HG03039 (cell line): ENCODE data around the gene MCM3AP.
A peak's percentile ranks its signal among the peaks of the same experiment; 100 is the strongest.
"Not testable (repeated sequence)": the region's sequence is repeated elsewhere in the genome, so short reads cannot be mapped to it uniquely, and the experiment has no call there.

ENCODE experiments used
- ATAC-seq: cut with Tn5 transposase; IDR thresholded peaks from one replicate; pipeline ENCODE4 v1.9.1; 2021; ENCODE audit warnings: mild to moderate bottlenecking, moderate library complexity; ENCODE audit not compliant: unreplicated experiment

Gene MCM3AP

DNA sequence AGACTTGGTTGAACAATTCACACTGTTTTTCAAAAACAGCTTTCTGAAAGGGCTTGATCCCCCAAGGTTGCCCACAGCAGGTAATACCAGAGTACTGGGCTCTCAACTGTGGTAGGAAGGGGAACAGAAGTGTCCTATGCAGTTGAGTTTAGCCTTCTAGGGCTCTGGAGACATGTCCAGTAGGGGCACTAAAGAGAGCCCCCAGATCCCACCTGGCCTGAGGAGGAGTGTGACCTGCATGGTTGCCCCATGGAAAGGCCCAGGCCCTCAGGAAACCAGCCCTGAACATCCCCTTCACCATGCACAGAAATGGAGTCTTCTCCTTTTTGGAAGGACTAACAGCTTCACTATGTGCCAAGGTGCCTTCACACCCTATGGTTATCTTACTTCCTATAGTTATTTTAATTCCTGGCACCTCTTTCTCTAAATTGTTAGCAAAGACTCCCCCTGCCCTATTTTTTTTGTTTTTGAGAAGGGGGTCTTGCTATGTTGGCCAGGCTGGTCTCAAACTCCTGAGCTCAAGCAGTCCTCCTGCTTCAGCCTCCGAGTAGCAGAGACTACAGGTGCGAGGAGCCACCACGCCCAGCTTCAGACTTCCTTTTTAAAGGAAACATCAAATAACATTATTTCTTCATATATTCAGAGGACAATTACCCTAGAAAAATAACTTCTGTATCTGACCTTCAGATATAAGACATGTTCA lies 40.0 kb downstream of the MCM3AP start:
- no peak for ATAC-seq

DNA sequence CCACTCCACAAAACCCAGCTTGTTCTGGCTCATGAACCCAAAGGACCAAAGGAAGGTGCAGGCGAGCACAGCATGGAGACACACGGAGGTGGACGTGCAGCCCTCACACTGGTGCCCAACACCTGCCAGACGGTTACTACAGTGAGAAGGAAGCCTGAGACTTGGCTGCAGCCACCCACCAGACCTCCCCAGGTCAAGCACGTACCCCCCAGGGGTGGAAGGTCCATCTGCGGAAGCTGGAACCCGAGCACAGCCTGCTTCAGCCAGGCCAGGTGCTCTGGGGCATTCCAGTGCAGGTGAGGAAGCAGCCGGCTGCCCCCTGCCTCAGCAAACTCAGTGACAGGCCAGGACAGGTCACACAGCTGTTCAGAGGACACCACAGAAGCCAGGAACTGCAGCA lies 40.8 kb downstream of the MCM3AP start:
- no peak for ATAC-seq

DNA sequence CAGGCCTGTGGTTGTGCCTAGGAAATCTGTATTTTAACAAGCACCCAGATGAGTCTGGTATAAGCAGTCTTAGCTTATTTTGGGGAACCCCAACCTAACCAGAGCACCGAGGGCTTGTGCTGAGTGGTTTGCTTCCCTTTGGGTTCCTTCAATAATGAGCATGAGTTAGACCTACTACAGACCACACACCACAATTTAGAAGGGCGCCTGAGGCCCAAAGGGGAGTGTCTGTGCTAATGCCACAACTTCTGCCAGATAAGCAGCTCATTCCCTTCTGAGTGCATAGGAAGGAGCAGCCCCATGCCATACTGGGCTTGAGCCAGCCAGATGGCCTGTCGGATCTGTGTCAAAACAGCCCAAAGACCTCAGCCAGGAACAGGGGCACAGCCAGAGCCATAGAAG lies 41.5 kb downstream of the MCM3AP start:
- ATAC-seq: no peak

DNA sequence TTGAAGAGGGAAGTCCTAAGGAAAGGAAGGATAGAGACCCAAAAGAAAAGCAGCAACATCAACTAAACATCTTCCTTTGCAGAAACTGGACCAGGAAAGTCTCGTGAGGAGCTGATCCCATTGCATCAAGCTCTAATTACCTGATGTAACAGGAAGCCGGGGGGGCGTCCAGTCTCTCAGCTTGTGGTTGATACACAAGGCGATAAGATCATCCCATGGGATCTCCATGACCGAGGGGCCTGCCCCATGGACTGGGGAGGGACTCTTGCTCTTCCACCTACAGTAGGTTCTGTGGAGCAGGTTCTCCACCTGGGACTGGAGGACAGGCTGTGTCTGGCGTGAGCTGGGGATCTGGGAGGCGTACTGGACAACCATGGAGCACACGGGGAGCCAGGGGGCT lies 42.1 kb downstream of the MCM3AP start:
- ATAC-seq: no peak

DNA sequence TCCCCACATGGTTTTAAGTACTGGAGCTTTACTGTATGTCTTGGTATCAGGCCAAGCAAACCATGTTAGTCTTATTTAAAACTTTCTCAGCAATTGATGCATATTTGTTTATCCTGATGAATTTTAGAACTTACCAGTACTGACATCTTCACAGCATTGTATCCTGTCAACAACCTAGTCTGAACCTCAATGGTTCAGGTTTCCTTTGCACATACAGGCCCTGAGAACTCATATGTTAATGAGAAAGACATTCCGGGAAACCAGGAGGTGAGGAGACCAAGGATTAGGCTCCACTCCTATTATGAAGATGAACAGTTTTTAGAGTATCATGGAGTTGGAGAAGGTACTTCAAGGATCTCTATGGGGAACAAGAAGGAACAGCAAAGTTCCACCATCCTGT lies 43.8 kb downstream of the MCM3AP start:
- not testable (repeated sequence) for ATAC-seq

DNA sequence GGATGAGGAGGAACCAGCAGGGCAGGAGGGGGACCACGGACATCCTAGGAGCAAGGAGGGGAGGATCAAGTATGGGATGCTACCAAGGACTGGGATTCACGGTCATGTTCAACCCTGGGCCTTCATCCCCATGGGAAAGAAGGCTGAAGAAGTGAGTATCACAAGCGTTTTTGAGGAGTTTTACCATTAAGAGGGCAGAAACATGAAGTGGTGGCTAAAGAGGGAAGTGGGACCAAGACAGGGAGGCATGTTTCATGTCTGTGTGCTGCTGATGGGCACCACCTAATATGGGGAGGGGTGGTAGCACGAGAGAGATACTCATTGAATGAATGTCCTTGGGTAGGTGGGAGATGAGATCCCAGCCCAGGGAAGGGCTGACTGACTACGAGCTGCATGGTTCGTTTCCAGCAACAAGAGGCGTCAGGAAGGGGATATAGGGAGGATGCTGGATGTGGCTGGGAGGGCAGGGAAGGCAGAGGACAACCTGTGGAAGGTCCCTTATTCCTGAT lies 45.5 kb downstream of the MCM3AP start:
- no peak for ATAC-seq

DNA sequence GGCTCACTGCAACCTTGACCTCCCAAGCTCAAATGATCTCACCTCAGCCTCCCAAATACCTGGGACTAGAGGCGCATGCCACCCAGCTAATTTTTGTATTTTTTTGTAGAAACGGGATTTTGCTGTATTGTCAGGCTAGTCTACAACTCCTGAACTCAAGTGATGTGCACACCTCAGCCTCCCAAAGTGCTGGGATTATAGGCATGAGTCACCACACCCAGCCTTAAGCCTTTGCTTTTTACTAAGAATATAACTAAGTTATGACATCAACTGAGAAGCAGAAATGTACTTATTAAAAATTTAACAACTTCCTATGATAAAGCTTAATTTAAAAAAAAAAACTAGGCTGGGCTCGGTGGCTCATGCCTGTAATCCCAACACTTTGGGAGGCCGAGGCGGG lies 47.9 kb downstream of the MCM3AP start:
- no peak for ATAC-seq

DNA sequence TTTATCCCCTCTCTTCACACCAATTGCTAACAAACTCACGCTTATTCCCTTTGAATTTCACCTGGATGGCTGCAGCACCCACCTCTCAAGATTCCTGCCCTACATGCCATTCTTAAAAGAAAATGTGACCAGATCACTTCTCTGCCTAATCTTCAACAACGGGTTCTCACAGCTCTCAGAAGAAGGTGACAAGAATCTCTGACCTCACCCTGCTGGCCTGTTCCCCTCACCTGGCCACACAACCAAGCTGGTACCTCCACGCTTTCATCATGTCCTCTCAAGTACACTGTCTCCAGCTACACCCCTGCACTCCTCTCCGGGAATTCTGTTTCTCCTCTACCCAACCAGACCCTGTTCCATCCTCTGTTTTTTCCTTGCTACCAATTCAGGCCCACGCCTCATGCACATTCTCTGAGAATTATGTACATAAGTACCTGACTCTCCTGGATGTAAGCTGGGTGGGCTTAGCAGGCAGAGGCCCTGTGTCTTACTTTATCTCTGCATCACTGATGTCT lies 50.9 kb downstream of the MCM3AP start:
- no peak for ATAC-seq

DNA sequence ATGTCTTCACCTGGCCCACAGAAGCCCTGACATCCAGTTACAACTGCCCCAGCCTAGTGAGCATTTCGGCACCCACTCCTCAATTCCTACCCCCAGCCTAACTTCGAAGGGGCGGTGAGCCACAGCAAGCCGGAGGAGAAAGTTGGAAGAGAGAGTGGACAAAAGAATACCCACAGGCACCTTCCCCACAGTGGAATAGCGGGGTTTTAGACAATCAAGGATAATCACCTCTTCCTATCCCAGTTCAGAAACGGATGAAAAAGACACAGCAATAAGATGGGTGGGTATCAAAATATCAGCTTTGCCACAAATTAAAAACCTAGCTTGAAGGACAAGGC lies 55.5 kb downstream of the MCM3AP start:
- no peak for ATAC-seq

DNA sequence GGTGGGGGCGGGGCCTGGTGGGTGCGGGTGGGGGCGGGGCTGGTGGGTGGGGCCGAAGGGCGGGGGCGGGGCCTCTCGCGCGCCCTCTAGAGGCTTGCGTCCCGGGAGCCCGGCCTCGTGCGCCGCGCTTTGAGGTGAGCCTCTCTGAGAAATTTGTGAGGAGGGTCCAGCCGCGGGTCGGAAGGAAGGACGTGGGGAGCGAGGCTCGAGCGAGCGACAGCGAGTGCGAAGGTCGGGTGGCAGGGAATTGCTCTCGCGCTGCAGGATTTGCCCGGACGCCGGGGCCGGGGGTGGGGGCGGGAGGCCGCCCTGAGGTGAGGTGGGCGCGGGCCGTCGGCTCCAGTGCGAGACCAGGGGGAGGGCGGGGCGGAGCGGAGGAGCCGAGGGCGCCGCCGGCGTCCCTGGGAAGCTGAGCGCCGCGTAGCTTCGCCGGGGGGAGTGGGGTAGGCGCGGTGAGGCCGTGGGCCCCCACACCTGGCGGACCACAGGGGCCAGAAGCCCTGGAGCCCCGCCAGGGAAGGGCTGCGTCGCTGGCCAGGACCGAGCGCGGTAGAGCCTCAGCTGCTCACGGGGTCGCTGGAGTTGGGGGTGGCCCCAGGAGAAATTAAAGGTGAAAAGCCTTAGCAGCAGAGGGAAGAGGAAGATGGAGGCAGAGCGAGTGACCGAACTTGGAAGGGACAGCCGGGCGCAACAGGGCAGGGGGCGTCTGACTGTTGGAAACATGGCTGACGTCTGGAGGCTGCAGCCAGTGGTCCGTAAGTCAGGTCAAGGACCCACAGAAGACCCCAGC lies 56.1 kb downstream of the MCM3AP start:
- ATAC-seq: peak; percentile 27

DNA sequence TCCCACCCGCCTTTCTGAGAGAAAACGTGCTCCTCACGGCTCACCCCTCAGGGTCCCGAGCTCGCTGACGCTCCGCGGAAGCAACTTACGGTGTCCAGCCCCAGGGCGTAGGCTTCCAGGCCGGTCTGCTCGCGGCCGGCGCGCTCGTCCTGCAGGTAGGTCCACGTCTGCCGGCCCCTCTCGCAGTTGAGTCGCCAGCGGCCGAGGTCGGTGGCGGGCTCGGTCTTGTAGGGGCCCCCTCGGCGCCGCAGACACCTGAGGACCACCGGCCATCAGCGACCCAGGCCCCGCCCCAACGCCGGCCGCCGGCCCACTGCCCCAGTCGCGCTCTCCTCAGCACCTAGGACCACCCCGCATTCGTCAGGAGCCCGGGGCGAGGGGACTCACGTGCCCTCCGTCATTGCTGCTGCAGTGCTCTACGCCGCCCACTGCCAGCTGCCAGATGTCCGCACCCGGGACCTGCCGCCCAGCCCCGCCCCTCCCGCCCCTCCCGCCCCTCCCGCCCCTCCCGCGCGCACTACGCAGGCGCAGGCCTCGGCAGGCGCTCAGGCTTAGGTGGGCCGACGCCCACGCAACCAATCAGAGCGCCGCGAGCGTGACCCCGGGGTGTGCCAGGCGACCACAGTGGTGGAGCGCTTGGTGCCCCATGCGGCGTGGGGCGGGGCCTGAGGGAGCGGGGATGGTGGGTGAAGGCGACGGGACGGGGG lies 56.9 kb downstream of the MCM3AP start, which contains the start of gene LSS:
Gene LSS (minus strand): TSS at position 430 of the 707 bp plus-strand sequence. CDS start 29 bp downstream, at position 401.
- peak; percentile 80 for ATAC-seq

DNA sequence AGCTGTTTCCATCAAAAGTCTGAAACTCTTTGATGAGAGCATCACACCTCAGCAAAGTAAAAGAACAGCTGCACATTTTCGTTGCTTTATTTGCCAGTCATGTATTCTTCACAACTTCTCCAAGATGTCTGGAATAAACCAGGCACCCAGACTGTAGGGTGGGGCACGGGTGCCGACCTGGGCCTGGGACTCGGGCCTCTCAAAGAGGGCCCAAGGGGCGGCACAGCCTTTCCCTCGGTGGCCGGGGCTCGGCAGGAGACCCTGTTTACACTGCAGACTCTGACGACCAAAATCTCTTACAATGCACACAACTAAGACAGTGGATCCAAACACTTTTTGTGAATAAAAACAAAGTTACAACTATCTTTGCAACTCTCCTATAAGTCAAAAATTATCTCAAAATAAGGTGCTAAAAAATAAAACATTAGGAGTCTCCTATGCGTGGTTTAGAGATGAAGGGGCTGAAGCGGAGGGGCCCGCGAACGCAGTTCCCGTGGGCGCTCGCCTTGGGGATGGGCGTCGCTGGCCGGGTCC lies 57.5 kb downstream of the MCM3AP start:
- no peak for ATAC-seq

DNA sequence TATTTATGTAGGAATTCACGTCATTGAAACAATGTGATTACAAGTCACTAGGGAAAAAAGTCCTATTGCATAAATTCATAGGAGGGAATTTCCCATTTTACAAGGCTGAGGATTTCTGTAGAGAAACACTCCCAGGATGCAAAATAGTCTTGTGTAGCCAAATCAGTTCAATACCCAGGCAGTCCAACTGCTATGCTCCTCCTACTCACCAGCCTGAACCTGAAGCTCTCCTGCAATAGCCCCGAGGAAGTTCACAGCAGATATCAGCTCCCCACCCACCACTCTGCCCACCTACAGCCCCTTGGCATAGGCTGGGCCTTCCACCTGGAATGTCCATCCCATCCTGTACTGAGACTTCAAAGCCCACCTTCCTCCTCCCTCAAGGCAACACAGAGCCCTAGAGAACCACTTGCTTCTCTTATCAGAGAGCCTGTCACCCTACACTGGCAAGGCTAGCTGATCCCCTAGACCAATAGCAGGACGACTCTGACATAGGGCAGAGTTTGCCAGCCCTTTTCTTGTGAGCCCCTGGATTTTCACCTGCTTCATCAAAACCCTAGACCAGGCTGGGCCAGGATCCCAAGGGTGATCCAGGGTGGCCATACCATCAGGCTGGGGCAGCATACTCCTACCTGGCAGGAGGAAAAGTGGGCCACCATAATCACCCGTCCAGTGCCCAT lies 58.4 kb downstream of the MCM3AP start:
- no peak for ATAC-seq

DNA sequence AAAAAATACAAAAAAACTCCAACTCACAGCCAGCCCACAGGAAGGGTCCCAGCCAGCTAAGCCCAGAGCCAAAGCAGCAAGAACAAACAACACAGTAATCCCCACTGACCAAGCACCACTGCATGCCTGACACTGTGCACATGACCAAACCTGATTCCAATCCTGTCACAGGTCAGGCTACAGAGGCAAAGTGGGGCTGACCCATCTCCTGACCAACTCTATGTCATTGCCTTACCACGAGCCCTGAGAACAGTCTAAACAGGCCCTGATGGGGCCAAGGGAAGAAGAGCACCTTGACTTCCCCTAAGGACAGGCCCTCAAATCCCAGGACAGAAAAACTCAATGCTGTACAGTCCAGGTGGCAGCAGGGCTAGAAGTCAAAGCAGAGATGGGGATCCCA lies 59.3 kb downstream of the MCM3AP start:
- no peak for ATAC-seq

DNA sequence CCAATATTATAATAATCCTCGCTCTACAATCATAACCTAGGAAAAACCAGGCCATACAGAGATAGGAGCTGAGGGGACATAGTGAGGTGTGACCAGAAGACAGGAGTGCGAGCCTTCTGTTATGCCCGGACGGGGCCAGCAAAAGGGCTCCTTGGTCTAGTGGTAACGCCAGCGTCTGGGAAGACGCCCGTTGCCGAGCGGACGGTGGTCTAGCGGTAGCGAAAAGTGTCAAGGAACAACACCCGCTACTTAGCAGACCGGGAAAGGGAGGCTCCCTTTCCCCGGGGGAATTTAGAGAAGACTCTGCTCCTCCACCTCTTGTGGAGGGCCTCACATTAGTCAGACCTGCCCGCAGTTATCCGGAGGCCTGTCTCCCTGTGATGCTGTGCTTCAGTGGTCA lies 61.8 kb downstream of the MCM3AP start:
- ATAC-seq: not testable (repeated sequence)

DNA sequence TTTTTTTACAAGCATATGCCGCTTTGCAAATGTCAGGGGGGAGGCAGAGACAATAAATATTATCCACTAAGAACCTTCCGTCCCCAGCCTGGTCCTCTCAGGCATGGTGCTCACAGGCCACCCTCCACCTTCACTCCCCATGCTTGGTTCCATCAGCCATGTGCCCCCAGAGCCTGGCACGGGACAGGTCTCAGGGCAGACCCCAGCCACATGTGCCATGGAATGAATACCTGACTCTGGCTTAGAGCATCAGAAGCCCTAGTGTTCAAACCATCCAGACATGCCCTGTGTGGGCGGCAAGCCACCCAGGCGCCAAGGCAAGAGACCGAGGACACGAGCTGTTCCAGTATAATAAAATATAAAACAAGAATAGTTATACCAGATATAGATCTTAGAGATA lies 62.2 kb downstream of the MCM3AP start:
- no peak for ATAC-seq

DNA sequence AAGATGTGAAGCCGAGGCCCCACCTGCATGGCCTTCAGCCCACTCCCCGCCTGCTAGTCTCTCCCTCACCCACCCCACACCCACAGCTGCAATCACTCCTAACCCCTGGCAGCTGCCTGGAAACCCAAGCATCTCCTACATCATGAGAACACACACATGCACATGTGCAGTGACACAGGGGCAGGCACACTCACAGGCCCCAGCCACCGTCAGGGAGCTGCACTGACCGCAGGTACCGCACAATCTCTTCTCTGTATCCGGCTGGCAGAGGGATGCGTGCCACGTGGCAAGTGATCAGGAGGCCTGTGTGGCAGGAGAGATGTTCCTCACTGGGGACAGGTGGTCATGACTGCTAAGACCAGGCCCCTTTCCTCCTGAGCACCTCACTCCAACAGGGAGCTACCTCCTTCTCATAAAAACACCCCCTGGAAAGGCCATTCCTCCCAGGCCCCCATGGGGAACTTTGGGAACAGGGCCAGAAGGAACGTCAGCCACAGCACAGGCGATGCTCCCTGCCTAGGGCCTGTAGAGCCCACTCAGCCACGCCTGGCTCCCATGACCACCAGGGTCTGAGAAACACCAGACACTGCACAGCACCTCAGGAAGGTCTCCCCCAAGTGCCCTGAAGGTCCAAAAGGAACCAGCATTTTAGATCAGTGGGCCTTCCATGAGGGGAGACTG lies 62.8 kb downstream of the MCM3AP start:
- ATAC-seq: no peak

DNA sequence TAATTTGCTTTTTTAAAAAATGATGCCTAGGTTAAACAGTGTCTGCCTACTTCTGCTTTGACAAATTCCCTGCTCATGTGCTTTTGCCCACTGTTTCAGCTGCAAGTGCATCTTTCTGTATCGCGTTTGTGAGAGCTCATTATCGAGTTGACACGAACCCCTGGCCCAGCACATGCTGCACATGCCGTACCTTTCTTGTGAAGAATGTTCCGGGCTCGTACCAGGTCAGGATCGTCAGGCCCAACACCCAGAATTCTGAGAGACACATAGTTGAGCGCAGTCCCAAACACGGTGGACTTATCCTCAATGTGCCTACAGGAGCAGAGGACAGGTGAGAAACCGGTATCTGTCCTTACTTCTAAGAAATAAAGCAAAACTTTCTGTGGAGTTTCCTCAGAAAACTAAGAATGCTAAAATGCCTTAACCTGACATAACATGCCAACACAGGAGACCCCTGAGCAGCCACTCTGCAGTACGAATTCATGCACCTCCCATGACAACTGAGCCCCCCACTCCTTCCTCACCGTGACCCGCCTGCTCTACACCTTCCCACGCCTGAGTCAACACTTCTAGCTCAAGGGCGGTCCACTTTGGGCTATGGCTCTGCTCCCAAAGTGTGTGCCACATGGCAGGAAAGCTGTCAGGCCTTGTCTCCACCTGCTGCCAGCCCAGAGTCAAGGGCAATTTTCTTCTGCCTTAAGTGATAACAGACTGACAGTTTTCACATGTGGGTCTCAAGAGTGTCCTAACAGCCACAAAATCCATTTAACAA lies 63.6 kb downstream of the MCM3AP start:
- no peak for ATAC-seq

DNA sequence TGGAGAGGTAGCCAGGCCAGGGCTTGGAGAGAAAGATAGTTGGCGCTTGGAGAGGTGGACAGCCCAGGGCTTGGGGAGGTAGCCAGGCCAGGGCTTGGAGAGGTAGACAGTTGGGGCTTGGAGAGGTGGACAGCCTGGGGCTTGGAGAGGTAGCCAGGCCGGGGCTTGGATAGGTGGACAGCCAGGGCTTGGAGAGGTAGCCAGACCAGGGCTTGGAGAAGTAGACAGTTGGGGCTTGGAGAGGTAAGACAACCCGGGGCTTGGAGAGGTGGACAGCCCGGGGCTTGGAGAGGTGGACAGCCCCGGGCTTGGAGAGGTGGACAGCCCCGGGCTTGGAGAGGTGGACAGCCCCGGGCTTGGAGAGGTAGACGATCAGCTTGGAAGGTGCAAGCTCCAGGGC lies 64.6 kb downstream of the MCM3AP start:
- ATAC-seq: no peak
